MM.1S (cell line): ENCODE data around the gene ROR2.

Experiments
- EZH2phosphoT487 ChIP-seq: fragments of 300-600 bp; sonication (generic); IDR thresholded peaks from 2 replicates; pipeline ENCODE4 v1.6.1; 2018; ENCODE audit warnings: antibody characterized with exemption, low read length
- TF ChIP-seq, protein P1 (sequence below): fragments of 300-600 bp; sonication (generic); IDR thresholded peaks from 2 replicates; pipeline ENCODE4 v1.5.1; 2016; ENCODE audit warnings: antibody characterized with exemption, low read length, mixed read lengths

DNA sequence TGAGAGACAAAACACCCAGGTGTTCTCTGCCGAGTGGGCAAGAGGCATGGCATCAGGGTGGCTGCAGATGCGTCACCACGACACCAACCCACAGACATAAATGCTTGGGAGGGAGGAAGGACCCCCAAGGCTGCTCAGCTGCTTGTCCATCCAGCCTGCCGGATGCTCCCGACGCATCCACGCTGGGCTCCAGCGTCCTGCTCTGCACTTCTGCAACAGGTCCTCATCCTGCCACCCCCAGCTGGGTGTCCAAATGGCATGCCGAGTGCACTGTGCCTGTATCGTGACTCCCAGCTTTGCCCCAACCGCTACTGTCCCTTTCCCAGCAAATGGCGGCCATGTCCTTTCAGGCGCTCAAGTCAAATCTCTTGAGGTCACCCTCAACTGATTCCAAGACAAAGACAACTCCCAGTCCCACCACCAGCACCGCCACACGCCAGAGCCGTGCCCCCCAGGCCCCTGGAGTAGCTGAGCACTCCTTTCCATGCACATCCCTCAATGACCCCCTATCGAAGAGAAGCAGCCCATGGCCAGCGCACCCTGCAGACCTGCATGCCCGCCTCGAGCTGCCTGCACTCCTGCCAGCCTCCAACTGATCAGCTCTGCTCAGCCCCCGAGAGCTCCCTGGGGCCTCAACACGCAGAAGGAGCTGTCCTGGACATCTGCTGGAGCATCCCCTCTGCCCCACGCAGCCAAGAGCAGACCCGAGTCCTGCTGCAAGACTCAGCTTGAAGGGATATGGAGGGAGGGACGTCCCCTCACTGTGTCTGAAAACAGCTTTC lies 116.7 kb downstream of the ROR2 start:
- TF ChIP-seq, protein P1, sequence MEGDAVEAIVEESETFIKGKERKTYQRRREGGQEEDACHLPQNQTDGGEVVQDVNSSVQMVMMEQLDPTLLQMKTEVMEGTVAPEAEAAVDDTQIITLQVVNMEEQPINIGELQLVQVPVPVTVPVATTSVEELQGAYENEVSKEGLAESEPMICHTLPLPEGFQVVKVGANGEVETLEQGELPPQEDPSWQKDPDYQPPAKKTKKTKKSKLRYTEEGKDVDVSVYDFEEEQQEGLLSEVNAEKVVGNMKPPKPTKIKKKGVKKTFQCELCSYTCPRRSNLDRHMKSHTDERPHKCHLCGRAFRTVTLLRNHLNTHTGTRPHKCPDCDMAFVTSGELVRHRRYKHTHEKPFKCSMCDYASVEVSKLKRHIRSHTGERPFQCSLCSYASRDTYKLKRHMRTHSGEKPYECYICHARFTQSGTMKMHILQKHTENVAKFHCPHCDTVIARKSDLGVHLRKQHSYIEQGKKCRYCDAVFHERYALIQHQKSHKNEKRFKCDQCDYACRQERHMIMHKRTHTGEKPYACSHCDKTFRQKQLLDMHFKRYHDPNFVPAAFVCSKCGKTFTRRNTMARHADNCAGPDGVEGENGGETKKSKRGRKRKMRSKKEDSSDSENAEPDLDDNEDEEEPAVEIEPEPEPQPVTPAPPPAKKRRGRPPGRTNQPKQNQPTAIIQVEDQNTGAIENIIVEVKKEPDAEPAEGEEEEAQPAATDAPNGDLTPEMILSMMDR: no peak
- no peak for TF ChIP-seq EZH2phosphoT487
